ENCODE measurements around the gene RIPK3.

Gene RIPK3

DNA sequence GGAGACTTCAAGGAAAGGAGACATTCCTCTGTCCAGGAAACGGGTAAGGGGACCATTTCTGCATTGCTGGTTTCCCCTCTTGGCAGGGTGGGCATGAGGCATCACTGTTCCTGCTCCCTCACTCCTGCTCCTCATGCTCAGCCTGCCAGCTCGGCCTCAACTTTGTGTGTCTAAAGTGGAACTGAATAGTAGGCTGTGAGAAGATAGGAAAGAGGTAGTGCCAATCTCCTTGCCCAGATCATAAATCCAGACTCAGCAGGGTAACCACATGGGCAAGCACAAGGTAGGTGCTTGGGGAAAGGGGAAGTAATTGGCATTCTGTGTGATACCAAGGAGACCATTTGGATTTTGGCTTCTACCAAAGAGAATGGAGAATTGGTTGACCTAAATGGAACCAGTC, 25.9 kb downstream of the RIPK3 start:
- DNase-seq (ENCODE audit: low read depth), result no peak
- no peak for TF ChIP-seq CTCF (IDR thresholded peaks at IDR 0.05; ENCODE audit: insufficient read depth, low read depth, low read length, missing control alignments)
- H3K4me3 ChIP-seq (ENCODE audit: low read length), result no peak overlapping the region

DNA sequence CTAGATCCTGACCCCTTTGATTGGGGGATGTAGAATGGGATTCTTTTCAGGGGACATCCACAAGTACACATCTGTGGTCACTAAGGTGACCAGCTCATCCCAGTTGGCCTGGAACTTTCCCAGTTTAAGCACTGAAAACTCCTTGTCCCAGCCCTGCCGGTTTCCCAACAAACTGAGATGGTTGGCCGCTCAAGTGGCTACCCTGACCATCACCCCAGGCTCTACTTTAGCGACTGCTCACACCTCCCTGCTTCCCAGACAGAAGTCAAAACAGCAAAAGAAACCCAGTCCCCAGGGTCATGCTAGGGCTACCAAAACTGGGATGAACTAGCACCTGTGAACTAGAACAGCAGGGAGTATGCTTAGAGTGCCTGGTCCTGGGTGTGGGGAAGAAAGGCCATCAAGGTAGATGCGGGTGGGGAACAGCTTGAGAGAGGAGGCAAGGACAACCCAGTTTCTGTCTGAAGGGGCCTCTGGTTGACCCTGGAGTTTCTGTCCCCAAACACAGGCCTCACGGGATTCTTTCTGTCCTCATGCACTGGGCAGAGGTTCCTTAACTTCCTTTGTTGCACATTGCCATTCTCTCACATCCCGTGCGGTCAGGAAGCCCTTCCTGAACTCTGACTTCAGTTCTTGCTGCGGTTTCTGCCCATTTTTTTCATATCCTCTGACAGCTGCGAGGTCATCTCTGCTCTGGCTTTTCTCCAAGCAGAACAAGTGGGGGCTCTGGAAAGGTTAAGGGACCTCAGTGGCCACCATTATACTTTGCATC, 26.9 kb downstream of the RIPK3 start:
- no peak overlapping the region for H3K4me3 ChIP-seq (ENCODE audit: low read length)
- DNase-seq (ENCODE audit: low read depth), result no peak
- no peak for TF ChIP-seq CTCF (IDR thresholded peaks at IDR 0.05; ENCODE audit: insufficient read depth, low read depth, low read length, missing control alignments)

DNA sequence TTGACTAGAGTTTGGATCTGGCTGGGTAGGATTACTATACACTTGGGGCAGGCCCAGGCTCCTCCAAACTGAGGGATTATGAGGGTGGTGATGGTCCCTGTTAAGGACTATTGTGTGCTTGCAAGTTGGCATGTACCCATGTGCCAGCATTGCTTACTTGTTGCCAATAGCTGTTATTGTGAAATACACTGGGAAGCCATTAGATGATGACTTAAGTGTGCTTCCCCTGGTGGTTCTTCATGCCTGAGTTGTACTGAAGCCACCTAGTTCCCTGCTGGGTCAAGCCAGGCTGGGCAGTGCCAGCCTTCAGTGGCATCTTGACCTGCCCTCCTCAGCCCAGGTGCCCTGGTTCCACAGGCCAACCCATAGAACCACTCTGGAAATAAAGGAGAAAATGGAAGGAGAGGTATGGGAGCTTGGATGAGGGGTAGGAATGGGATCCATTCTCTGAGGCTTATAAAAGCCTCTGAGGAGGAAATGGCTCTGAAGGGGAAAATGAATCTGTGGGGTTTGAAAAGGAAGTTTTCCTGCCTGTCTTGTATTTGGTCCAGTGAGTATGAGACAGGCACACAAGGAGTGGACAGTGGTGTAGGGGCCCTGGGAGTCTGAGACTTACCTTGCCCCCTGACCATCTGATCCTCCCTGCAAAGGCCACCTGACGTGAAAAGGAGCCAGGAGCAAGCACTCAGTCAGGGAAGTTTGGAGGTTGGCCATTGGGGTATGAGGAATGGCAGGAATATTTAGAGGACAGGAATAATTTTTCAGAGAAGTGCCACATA, 27.8 kb downstream of the RIPK3 start:
- peak; percentile 18 for TF ChIP-seq CTCF (IDR thresholded peaks at IDR 0.05; ENCODE audit: insufficient read depth, low read depth, low read length, missing control alignments)
- H3K4me3 ChIP-seq (ENCODE audit: low read length), result peak overlapping the region; percentile 57
- DNase-seq (ENCODE audit: low read depth), result peak; percentile 70

DNA sequence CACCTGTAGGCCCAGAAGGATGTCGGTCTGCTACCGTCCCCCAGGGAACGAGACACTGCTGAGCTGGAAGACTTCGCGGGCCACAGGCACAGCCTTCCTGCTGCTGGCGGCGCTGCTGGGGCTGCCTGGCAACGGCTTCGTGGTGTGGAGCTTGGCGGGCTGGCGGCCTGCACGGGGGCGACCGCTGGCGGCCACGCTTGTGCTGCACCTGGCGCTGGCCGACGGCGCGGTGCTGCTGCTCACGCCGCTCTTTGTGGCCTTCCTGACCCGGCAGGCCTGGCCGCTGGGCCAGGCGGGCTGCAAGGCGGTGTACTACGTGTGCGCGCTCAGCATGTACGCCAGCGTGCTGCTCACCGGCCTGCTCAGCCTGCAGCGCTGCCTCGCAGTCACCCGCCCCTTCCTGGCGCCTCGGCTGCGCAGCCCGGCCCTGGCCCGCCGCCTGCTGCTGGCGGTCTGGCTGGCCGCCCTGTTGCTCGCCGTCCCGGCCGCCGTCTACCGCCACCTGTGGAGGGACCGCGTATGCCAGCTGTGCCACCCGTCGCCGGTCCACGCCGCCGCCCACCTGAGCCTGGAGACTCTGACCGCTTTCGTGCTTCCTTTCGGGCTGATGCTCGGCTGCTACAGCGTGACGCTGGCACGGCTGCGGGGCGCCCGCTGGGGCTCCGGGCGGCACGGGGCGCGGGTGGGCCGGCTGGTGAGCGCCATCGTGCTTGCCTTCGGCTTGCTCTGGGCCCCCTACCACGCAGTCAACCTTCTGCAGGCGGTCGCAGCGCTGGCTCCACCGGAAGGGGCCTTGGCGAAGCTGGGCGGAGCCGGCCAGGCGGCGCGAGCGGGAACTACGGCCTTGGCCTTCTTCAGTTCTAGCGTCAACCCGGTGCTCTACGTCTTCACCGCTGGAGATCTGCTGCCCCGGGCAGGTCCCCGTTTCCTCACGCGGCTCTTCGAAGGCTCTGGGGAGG, 28.9 kb downstream of the RIPK3 start, which contains the start of gene LTB4R:
TSS of gene LTB4R (plus strand) at position 857 of the 959 bp plus-strand sequence. CDS start 4,150 bp downstream, outside the sequence.
- peak; percentile 70 for DNase-seq (ENCODE audit: low read depth)
- TF ChIP-seq CTCF (IDR thresholded peaks at IDR 0.05; ENCODE audit: insufficient read depth, low read depth, low read length, missing control alignments), result no peak
- peak within 1 kb of the TSS; percentile 57 for H3K4me3 ChIP-seq (ENCODE audit: low read length)

GRCh38 chr14:24310265-24310645, 29.5 kb downstream of the RIPK3 start:
- peak overlapping the region; percentile 57 for H3K4me3 ChIP-seq (ENCODE audit: low read length)
- DNase-seq (ENCODE audit: low read depth), result no peak
- no peak for TF ChIP-seq CTCF (IDR thresholded peaks at IDR 0.05; ENCODE audit: insufficient read depth, low read depth, low read length, missing control alignments)

DNA sequence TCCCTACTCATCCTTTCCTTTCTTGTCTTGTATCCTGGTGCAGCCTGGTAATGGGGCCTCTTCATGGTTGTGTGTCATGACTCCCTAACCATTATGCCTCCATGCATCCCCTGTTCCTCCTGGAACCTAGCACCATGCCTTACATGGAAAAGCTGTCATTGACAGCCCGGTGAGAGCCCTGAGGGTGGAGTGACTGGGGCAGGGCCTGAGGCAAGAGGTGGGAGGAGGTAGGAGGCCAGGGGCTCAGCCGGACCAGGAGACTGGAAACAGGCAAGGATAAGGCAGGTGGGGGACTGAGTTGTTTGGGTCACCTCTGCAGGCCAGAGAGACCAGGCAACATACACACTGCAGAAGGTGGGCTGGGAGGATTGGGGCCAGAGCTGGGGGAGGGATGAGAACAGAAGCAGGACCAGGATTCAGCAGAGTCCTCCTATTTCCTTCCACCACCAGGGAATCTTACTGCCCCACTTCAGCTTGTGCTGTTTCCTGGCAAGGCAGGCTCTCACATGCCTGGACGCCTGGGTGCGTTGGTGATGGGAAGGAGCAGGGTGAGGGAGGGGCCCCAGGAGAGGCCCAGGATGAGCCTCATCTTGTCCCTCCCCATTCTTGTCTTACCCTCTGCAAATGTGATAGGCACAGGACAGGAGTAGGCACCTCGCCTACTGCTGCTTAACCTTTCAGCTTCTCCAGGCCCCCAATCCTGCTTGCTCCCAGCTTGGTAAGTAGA, 30.1 kb downstream of the RIPK3 start, which contains the start of gene LTB4R2:
TSS of gene LTB4R2 (plus strand) at position 603 of the 727 bp plus-strand sequence. CDS start 525 bp downstream, outside the sequence.
- peak within 1 kb of the TSS; percentile 57 for H3K4me3 ChIP-seq (ENCODE audit: low read length)
- peak; percentile 92 for DNase-seq (ENCODE audit: low read depth)
- peak; percentile 32 for TF ChIP-seq CTCF (IDR thresholded peaks at IDR 0.05; ENCODE audit: insufficient read depth, low read depth, low read length, missing control alignments)

Measured in epithelial cell of esophagus (primary cell).